ENCODE data around the gene ZNF407.

- no peak for TF ChIP-seq POLR2A (IDR thresholded peaks at IDR 0.05)
- TF ChIP-seq, protein P1, sequence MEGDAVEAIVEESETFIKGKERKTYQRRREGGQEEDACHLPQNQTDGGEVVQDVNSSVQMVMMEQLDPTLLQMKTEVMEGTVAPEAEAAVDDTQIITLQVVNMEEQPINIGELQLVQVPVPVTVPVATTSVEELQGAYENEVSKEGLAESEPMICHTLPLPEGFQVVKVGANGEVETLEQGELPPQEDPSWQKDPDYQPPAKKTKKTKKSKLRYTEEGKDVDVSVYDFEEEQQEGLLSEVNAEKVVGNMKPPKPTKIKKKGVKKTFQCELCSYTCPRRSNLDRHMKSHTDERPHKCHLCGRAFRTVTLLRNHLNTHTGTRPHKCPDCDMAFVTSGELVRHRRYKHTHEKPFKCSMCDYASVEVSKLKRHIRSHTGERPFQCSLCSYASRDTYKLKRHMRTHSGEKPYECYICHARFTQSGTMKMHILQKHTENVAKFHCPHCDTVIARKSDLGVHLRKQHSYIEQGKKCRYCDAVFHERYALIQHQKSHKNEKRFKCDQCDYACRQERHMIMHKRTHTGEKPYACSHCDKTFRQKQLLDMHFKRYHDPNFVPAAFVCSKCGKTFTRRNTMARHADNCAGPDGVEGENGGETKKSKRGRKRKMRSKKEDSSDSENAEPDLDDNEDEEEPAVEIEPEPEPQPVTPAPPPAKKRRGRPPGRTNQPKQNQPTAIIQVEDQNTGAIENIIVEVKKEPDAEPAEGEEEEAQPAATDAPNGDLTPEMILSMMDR (IDR thresholded peaks at IDR 0.05) = no peak
Measured at GRCh38 chr18:74841248-74841647, 243.6 kb downstream of the ZNF407 start.

All from heart left ventricle (tissue), 13 donors.